ENCODE results near the gene ZNF594.

DNA sequence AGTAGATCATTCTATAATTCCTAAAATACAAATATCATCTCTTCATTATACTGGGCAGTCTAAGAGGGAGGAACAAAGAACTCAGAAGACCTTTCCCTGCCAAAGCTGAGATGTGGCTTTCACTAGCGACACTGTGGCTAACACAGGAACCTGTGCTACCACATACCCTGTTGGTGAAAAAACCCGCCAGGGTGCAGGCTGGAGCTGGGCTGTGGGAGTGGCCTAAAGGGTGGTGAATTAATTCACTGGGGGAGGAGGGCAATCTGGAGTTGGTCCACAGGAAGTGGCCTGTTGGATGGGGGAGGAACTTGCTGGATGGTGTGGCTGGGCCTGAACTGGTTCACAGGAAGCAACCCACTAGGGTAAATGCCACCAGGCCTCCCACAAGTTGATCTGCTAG, 7.4 kb downstream of the ZNF594 start:
- TF ChIP-seq, protein P1, sequence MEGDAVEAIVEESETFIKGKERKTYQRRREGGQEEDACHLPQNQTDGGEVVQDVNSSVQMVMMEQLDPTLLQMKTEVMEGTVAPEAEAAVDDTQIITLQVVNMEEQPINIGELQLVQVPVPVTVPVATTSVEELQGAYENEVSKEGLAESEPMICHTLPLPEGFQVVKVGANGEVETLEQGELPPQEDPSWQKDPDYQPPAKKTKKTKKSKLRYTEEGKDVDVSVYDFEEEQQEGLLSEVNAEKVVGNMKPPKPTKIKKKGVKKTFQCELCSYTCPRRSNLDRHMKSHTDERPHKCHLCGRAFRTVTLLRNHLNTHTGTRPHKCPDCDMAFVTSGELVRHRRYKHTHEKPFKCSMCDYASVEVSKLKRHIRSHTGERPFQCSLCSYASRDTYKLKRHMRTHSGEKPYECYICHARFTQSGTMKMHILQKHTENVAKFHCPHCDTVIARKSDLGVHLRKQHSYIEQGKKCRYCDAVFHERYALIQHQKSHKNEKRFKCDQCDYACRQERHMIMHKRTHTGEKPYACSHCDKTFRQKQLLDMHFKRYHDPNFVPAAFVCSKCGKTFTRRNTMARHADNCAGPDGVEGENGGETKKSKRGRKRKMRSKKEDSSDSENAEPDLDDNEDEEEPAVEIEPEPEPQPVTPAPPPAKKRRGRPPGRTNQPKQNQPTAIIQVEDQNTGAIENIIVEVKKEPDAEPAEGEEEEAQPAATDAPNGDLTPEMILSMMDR (IDR thresholded peaks at IDR 0.05) = no peak
- no peak for TF ChIP-seq POLR2A (IDR thresholded peaks at IDR 0.05)
